Thyroid gland (tissue), 4 donors: ENCODE data around the gene SDCCAG8.

Experiments used
- CTCF ChIP-seq, 6 experiments: fragments of 200-600 bp in 3 of 6; fragments of 450-650 bp in 3 of 6; sonication (generic) in 3 of 6; IDR thresholded peaks; one replicate each; pipeline ENCODE4 v1.5.1; 2016 to 2019; ENCODE audit warnings: antibody characterized with exemption in 6 of 6, mild to moderate bottlenecking in 2 of 6, inconsistent platforms in 1 of 6, moderate library complexity in 1 of 6
- POLR2A ChIP-seq, 2 donors: fragments of 450-650 bp; IDR thresholded peaks; one replicate each; pipeline ENCODE4 v1.6.1; 2017; ENCODE audit warnings: antibody characterized with exemption in 2 of 2, mild to moderate bottlenecking in 2 of 2, moderate library complexity in 1 of 2

- TF ChIP-seq CTCF (IDR thresholded peaks at IDR 0.05) (no peak), POLR2A (IDR thresholded peaks at IDR 0.05) (no peak)
These were observed 218.5 kb downstream of the SDCCAG8 start for GRCh38 chr1:243474136-243474881.
